Activated CD8-positive, alpha-beta memory T cell treated with anti-CD3 and anti-CD28 coated beads, Interleukin-2, amount 10 ng/mL, durations not matched to agents 7 days and 5 days (primary cell): ENCODE measurements around the gene CCDC152. TPM values are rescaled to one million over a fixed set of nuclear protein-coding genes. Genes with fewer than 3 reads are reported as not detected.
"Not testable (repeated sequence)": the region's sequence is repeated elsewhere in the genome, so short reads cannot be mapped to it uniquely, and the experiment has no call there.

Experiments
- ATAC-seq: fragments of 150-1000 bp; cut with Tn5 transposase; one replicate; pipeline ENCODE4 v1.10.0; 2021; ENCODE audit warnings: moderate library complexity
- CTCF ChIA-PET: fragments of 350-600 bp; sonication (Branson Sonifier 250); formaldehyde crosslinking; loops from one replicate; lab custom pipeline; 2021; ENCODE audit warnings: antibody characterized with exemption; lab: Charles Lee
- DNase-seq: peaks from one replicate; pipeline ENCODE4 v3.0.0-alpha.2; 2020
- H3K27ac Mint-ChIP-seq: one replicate; pipeline ENCODE4 v1.8.0; 2021; ENCODE audit warnings: mild to moderate bottlenecking, mixed read lengths
- H3K27me3 Mint-ChIP-seq: one replicate; pipeline ENCODE4 v1.8.0; 2021; ENCODE audit warnings: mixed read lengths
- H3K36me3 Mint-ChIP-seq: one replicate; pipeline ENCODE4 v1.8.0; 2021; ENCODE audit warnings: mild to moderate bottlenecking, mixed read lengths
- H3K4me1 Mint-ChIP-seq: one replicate; pipeline ENCODE4 v1.8.0; 2021; ENCODE audit warnings: mixed read lengths
- H3K4me3 Mint-ChIP-seq: one replicate; pipeline ENCODE4 v1.8.0; 2021; ENCODE audit warnings: mild to moderate bottlenecking, moderate library complexity, mixed read lengths
- H3K9me3 Mint-ChIP-seq: one replicate; pipeline ENCODE4 v1.8.0; 2022; ENCODE audit warnings: low read depth, mixed read lengths
- total RNA-seq, 2 experiments: library from RNA; stranded (reverse); gene quantifications; one replicate each; pipeline ENCODE4 v1.2.3, GENCODE V29; 2021

CCDC152 gene
- 1 to 10 TPM; 6.4 to 6.9 TPM for total RNA-seq

DNA sequence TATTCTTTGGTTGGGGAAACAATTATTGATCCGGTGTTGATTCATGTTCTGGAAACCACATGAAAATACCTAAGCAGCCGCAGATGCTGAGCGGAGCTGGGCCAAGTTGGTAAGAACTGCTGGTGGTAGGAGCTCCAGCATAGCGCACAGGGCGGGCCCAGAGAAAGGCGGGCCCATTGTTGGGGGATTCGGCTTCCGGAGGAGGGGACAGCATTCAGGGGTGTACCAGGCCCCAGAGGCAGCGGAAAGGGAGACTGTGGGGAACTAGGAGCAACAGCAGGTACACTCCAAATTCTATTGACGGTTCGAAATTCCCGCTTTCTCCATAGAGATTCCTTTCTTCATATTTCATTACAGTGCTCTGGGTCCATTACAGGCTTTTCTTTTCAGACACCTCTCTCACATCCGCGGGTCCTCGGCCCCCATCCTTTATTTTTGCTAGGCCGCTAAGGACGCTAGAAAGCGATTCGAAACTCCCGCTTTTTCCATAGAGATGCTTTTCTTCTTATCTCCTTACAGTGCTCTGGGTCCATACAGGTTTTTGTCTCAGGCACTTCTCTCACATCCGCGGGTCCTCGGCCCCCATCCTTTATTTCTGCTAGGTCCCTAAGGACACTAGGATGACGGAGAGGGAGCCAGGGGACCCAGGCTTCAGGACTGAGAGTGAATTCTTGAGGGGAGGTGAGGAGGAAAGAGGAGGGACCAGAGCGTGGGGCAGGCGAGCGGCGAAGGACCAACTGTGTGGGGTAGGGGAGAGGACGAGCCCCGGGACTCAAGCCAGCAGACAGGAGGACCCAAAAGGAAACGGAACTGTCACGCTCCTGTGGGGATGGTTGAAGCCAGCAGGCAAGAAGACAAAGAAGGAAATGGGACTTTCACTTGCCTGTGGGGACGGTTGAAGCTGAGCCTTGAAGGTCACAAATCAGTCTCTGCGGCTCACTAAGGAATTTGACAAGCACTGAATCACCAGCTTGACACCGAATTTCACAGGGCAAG lies at the start of gene CCDC152:
CCDC152 (plus strand) TSS at position 213 of the 996 bp plus-strand sequence. CDS start 2,304 bp downstream, outside the sequence.
- Mint-ChIP-seq H3K4me1 (peaks cover 12% of the 10 kb centered on the region), H3K36me3 (peaks cover 4% of the 10 kb centered on the region), H3K27me3 (peaks cover 5% of the 10 kb centered on the region), H3K9me3 (no peaks in the 10 kb centered on the region), H3K27ac (peak within 1 kb of the TSS; percentile 58), H3K4me3 (peak within 1 kb of the TSS; percentile 80)
- CTCF ChIA-PET, result interaction anchor here (1.2 kb wide), 1 partner anchor 10 kb away, joined by 4 read pairs; no protein-coding TSS in a partner anchor
- ATAC-seq, result peak; percentile 99
- DNase-seq, result peak; percentile 77

DNA sequence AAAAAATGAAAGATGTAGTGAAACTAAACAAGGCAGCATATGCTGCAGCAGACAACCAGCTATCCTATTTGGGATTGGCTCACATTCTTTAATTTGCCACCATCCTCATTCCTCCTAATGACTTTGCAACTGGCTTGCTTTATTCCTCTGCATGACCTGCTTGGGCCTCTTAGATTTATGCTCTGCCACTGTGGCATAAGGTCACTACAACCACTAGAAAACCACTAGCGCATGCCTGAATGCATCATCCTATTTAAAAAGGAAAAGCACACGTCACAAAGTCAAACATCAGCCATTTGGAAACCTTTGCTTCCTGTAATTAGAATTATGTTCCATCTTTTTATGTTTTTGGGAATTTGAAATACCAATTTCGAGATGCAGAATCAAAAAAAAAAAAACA lies 40.8 kb upstream of the CCDC152 start:
- Mint-ChIP-seq H3K36me3 (no peaks in the 10 kb centered on the region), H3K9me3 (no peaks in the 10 kb centered on the region), H3K4me3 (no peak overlapping the region), H3K27ac (no peak overlapping the region), H3K4me1 (peaks cover 32% of the 10 kb centered on the region), H3K27me3 (peaks cover 21% of the 10 kb centered on the region)
- ATAC-seq (no peak), DNase-seq (no peak)
- CTCF ChIA-PET, result no interaction called here

- CTCF ChIA-PET, result interaction anchor here (1.2 to 1.6 kb wide), 3 partner anchors 33 to 862 kb away, joined by 3 to 4 read pairs (median 3); no protein-coding TSS in a partner anchor
- H3K4me1 Mint-ChIP-seq, result peaks cover 36% of the 10 kb centered on the region
- peak overlapping the region; percentile 61 for H3K27ac Mint-ChIP-seq
- ATAC-seq, result peak; percentile 93
- peak overlapping the region; percentile 48 for H3K4me3 Mint-ChIP-seq
- no peaks in the 10 kb centered on the region for H3K36me3 Mint-ChIP-seq
- DNase-seq, result peak; percentile 78
- H3K27me3 Mint-ChIP-seq, result peaks cover 23% of the 10 kb centered on the region
- no peaks in the 10 kb centered on the region for H3K9me3 Mint-ChIP-seq
These were observed 38.0 kb upstream of the CCDC152 start for GRCh38 chr5:42718591-42718990.

DNA sequence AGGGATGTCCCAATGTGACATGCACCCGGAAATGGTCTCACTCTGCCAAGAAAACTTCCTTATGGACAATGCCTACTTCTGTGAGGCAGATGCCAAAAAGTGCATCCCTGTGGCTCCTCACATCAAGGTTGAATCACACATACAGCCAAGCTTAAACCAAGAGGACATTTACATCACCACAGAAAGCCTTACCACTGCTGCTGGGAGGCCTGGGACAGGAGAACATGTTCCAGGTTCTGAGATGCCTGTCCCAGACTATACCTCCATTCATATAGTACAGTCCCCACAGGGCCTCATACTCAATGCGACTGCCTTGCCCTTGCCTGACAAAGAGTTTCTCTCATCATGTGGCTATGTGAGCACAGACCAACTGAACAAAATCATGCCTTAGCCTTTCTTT lies 37.6 kb upstream of the CCDC152 start:
- ATAC-seq (peak; percentile 51), DNase-seq (no peak)
- CTCF ChIA-PET, result interaction anchor here (1.2 to 1.6 kb wide), 3 partner anchors 33 to 863 kb away, joined by 3 to 4 read pairs (median 3); no protein-coding TSS in a partner anchor
- Mint-ChIP-seq H3K4me3 (peak overlapping the region; percentile 48), H3K27ac (peak overlapping the region; percentile 61), H3K27me3 (peaks cover 24% of the 10 kb centered on the region), H3K36me3 (no peaks in the 10 kb centered on the region), H3K4me1 (peaks cover 36% of the 10 kb centered on the region), H3K9me3 (no peaks in the 10 kb centered on the region)

DNA sequence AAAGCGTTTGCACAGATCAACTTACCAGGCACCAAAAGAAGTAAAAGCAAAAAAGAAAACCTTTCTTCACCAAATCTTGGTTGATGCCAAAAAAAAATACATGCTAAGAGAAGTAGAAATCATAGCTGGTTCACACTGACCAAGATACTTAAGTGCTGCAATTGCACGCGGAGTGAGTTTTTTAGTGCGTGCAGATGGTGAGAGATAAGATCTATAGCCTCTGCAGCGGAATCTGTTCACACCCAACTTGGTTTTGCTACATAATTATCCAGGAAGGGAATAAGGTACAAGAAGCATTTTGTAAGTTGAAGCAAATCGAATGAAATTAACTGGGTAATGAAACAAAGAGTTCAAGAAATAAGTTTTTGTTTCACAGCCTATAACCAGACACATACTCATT lies 36.4 kb upstream of the CCDC152 start:
- DNase-seq (peak; percentile 59), ATAC-seq (no peak)
- H3K27ac Mint-ChIP-seq, result peak overlapping the region; percentile 49
- H3K36me3 Mint-ChIP-seq, result no peaks in the 10 kb centered on the region
- H3K4me1 Mint-ChIP-seq, result peaks cover 36% of the 10 kb centered on the region
- CTCF ChIA-PET, result no interaction called here
- peaks cover 24% of the 10 kb centered on the region for H3K27me3 Mint-ChIP-seq
- peak overlapping the region; percentile 25 for H3K4me3 Mint-ChIP-seq
- no peaks in the 10 kb centered on the region for H3K9me3 Mint-ChIP-seq

- CTCF ChIA-PET, result interaction anchor here (0.8 to 0.9 kb wide), 2 partner anchors 24 to 29 kb away, joined by 3 to 4 read pairs; no protein-coding TSS in a partner anchor
- Mint-ChIP-seq H3K27me3 (peaks cover 32% of the 10 kb centered on the region), H3K36me3 (no peaks in the 10 kb centered on the region), H3K9me3 (no peaks in the 10 kb centered on the region), H3K4me1 (peaks cover 29% of the 10 kb centered on the region), H3K27ac (no peak overlapping the region), H3K4me3 (no peak overlapping the region)
- ATAC-seq (no peak), DNase-seq (no peak)
These were observed 35.1 kb upstream of the CCDC152 start for GRCh38 chr5:42721484-42721883.

- not testable (repeated sequence) for H3K27ac Mint-ChIP-seq, H3K27me3 Mint-ChIP-seq
These were observed 22.0 kb upstream of the CCDC152 start for GRCh38 chr5:42734531-42735058.

GRCh38 chr5:42740920-42741319 lies 15.7 kb upstream of the CCDC152 start:
- no peak for DNase-seq
- CTCF ChIA-PET, result interaction anchor here (1.0 to 1.2 kb wide), 2 partner anchors 26 to 31 kb away, joined by 3 to 4 read pairs; no protein-coding TSS in a partner anchor
- no peak for ATAC-seq
- Mint-ChIP-seq H3K27ac (no peak overlapping the region), H3K36me3 (no peaks in the 10 kb centered on the region), H3K9me3 (no peaks in the 10 kb centered on the region), H3K4me1 (no peaks in the 10 kb centered on the region), H3K27me3 (no peaks in the 10 kb centered on the region), H3K4me3 (no peak overlapping the region)

More at GRCh38 chr5:42734531-42735058, 22.0 kb upstream of the CCDC152 start:
- ATAC-seq, H3K4me3 Mint-ChIP-seq, H3K9me3 Mint-ChIP-seq, H3K36me3 Mint-ChIP-seq, H3K4me1 Mint-ChIP-seq, DNase-seq, CTCF ChIA-PET: not testable (repeated sequence)

- DNase-seq, result no peak
- Mint-ChIP-seq H3K27ac (no peak overlapping the region), H3K27me3 (peaks cover 4% of the 10 kb centered on the region), H3K4me1 (peaks cover 10% of the 10 kb centered on the region), H3K36me3 (no peaks in the 10 kb centered on the region), H3K9me3 (no peaks in the 10 kb centered on the region), H3K4me3 (no peak overlapping the region)
- ATAC-seq, result no peak
- CTCF ChIA-PET, result interaction anchor here (1.1 to 2.1 kb wide), 4 partner anchors 12 to 144 kb away, joined by 3 to 4 read pairs (median 4); no protein-coding TSS in a partner anchor
These were observed 11.2 kb upstream of the CCDC152 start for GRCh38 chr5:42745426-42745825.

GRCh38 chr5:42745856-42746255 lies 10.8 kb upstream of the CCDC152 start:
- H3K27me3 Mint-ChIP-seq, result peaks cover 4% of the 10 kb centered on the region
- CTCF ChIA-PET, result interaction anchor here (1.0 to 2.1 kb wide), 4 partner anchors 13 to 144 kb away, joined by 3 to 4 read pairs (median 4); no protein-coding TSS in a partner anchor
- H3K9me3 Mint-ChIP-seq, result no peaks in the 10 kb centered on the region
- DNase-seq, result no peak
- no peaks in the 10 kb centered on the region for H3K36me3 Mint-ChIP-seq
- ATAC-seq, result no peak
- H3K4me3 Mint-ChIP-seq, result no peak overlapping the region
- no peak overlapping the region for H3K27ac Mint-ChIP-seq
- H3K4me1 Mint-ChIP-seq, result peaks cover 10% of the 10 kb centered on the region

GRCh38 chr5:42749020-42749419 lies 7.6 kb upstream of the CCDC152 start:
- no peaks in the 10 kb centered on the region for H3K9me3 Mint-ChIP-seq
- CTCF ChIA-PET, result no interaction called here
- ATAC-seq (peak; percentile 42), DNase-seq (no peak)
- H3K27ac Mint-ChIP-seq, result no peak overlapping the region
- H3K36me3 Mint-ChIP-seq, result no peaks in the 10 kb centered on the region
- no peak overlapping the region for H3K4me3 Mint-ChIP-seq
- peaks cover 4% of the 10 kb centered on the region for H3K27me3 Mint-ChIP-seq
- peaks cover 10% of the 10 kb centered on the region for H3K4me1 Mint-ChIP-seq

DNA sequence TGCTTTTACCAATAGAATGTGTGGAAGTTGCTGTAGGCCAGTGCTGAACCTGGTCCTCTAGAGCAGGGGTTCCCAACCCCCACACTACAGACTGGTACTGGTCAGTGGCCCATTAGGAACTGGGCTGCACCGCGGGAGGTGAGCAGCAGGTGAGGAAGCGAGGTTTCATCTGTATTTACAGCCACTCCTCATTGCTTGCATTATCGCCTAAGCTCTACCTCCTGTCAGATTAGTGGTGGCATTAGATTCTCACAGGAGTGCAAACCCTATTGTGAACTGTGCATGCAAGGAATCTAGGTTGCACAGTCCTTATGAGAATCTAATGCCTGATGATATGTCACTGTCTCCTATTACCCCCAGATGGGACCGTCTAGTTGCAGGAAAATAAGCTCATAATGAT lies 6.1 kb upstream of the CCDC152 start:
- CTCF ChIA-PET, result interaction anchor here (0.8 kb wide), 1 partner anchor 29 kb away, joined by 3 read pairs; no protein-coding TSS in a partner anchor
- H3K4me3 Mint-ChIP-seq, result no peak overlapping the region
- ATAC-seq (no peak), DNase-seq (no peak)
- H3K9me3 Mint-ChIP-seq, result no peaks in the 10 kb centered on the region
- H3K27me3 Mint-ChIP-seq, result peaks cover 6% of the 10 kb centered on the region
- no peaks in the 10 kb centered on the region for H3K36me3 Mint-ChIP-seq
- H3K27ac Mint-ChIP-seq, result no peak overlapping the region
- H3K4me1 Mint-ChIP-seq, result peaks cover 10% of the 10 kb centered on the region

GRCh38 chr5:42751044-42751443 lies 5.6 kb upstream of the CCDC152 start:
- CTCF ChIA-PET, result interaction anchor here (1.0 to 1.3 kb wide), 3 partner anchors 16 to 322 kb away, joined by 3 to 4 read pairs (median 3); no protein-coding TSS in a partner anchor
- Mint-ChIP-seq H3K27me3 (peaks cover 6% of the 10 kb centered on the region), H3K4me1 (peaks cover 10% of the 10 kb centered on the region), H3K27ac (no peak overlapping the region), H3K9me3 (no peaks in the 10 kb centered on the region), H3K4me3 (no peak overlapping the region), H3K36me3 (no peaks in the 10 kb centered on the region)
- DNase-seq (no peak), ATAC-seq (no peak)
